Tibial artery (tissue), 4 donors: ENCODE measurements around the gene MMRN2.

ENCODE experiments used
- DNase-seq, 2 donors: peaks; one replicate each; pipeline ENCODE4 v3.0.0-alpha.2; 2019
- H3K27ac ChIP-seq, 2 donors: fragments of 200-600 bp; sonication (generic) in 1 of 2; 1 replicate in 1 of 2; 2 replicates in 1 of 2; pipeline ENCODE4 v1.5.1; 2018 to 2019; ENCODE audit warnings: mild to moderate bottlenecking in 1 of 2
- H3K27me3 ChIP-seq, 2 donors: fragments of 200-600 bp; sonication (generic) in 1 of 2; one replicate each; pipeline versions ENCODE4 v1.5.1 to v1.6.0; 2016 to 2019
- H3K36me3 ChIP-seq, 3 donors: fragments of 200-600 bp; sonication (generic) in 2 of 3; one replicate each; pipeline ENCODE4 v1.5.1; 2016 to 2019; ENCODE audit warnings: mild to moderate bottlenecking in 2 of 3
- H3K4me1 ChIP-seq, 4 donors: fragments of 200-600 bp; sonication (generic) in 2 of 4; 1 replicate in 3 of 4; 2 replicates in 1 of 4; pipeline ENCODE4 v1.5.1; 2016 to 2019
- H3K4me3 ChIP-seq, 2 donors: fragments of 200-600 bp; sonication (generic) in 1 of 2; 1 replicate in 1 of 2; 2 replicates in 1 of 2; pipeline ENCODE4 v1.5.1; 2018 to 2019; ENCODE audit warnings: mild to moderate bottlenecking in 2 of 2
- H3K9me3 ChIP-seq, 3 donors: fragments of 200-600 bp; sonication (generic) in 1 of 3; one replicate each; pipeline ENCODE4 v1.5.1; 2016 to 2019
- intact Hi-C: fragments of 100-400 bp; cut with DNase I; formaldehyde crosslinking; loops from one replicate; pipeline ENCODE4 v1.15.0; 2023; ENCODE audit warnings: low total_unique reads
- TF ChIP-seq, protein P1 (sequence below), 2 experiments: fragments of 200-600 bp in 1 of 2; fragments of 450-650 bp in 1 of 2; IDR thresholded peaks; one replicate each; pipeline ENCODE4 v1.5.1; 2017 to 2019; ENCODE audit warnings: antibody characterized with exemption in 2 of 2, mild to moderate bottlenecking in 1 of 2, moderate library complexity in 1 of 2

Gene MMRN2

DNA sequence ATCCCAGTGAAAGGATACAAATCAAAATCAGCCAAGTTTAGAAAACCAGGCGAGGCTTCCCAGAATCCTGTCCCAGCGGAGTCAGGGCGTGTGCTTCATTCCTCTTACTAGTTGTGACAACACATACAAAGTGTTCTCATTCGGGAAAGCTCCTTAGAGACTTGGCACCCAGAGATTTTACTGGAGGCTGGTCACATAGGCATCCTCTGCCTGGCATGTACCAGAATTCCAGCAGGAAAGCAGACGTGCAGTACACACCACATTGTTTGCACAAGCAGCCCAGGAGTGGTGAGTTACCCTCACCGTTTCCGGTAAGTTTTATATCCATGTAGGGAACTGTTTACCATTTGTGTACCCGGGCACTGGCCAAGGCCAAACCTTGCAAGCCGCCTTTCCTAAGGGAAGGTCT lies 34.9 kb downstream of the MMRN2 start:
- peaks cover 21 to 51% (median 33%) of the 10 kb centered on the region in 3 donors for H3K36me3 ChIP-seq

DNA sequence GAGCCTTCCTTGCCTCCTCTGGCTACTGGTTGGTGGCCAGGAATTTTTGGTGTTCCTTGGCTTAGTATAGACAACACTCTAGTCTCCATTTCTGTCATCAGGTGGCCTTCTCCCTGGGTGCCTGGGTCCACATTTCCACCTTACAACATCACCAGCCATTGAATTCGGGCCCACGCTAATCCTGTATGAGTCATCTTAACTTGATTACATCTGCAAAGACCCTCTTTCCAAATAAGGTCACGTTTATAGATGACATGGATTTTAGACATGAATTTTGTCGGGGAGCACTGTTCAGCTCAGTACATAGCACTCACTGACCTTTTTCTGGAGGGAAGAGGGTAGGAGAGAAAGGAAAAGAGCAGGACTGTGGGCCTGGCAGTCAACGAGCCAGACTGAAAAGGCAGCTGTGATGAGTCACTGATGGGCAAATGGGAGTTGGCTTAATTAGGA lies 39.4 kb downstream of the MMRN2 start:
- DNase-seq: no peak
- H3K36me3 ChIP-seq: peaks cover 49 to 84% (median 59%) of the 10 kb centered on the region in 3 donors
- intact Hi-C loops: no loop called here
- TF ChIP-seq, protein P1, sequence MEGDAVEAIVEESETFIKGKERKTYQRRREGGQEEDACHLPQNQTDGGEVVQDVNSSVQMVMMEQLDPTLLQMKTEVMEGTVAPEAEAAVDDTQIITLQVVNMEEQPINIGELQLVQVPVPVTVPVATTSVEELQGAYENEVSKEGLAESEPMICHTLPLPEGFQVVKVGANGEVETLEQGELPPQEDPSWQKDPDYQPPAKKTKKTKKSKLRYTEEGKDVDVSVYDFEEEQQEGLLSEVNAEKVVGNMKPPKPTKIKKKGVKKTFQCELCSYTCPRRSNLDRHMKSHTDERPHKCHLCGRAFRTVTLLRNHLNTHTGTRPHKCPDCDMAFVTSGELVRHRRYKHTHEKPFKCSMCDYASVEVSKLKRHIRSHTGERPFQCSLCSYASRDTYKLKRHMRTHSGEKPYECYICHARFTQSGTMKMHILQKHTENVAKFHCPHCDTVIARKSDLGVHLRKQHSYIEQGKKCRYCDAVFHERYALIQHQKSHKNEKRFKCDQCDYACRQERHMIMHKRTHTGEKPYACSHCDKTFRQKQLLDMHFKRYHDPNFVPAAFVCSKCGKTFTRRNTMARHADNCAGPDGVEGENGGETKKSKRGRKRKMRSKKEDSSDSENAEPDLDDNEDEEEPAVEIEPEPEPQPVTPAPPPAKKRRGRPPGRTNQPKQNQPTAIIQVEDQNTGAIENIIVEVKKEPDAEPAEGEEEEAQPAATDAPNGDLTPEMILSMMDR (IDR thresholded peaks at IDR 0.05): no peak
- peaks cover 0 to 35% (median 3%) of the 10 kb centered on the region in 4 donors for H3K4me1 ChIP-seq
- no peaks in the 10 kb centered on the region for H3K9me3 ChIP-seq
- H3K27me3 ChIP-seq: no peaks in the 10 kb centered on the region
- no peak overlapping the region for H3K4me3 ChIP-seq
- peak overlapping the region; percentile 60 to 82 for H3K27ac ChIP-seq

More for the DNA sequence above, 34.9 kb downstream of the MMRN2 start:
- Histone ChIP-seq H3K4me1 (peaks cover 0 to 54% (median 7%) of the 10 kb centered on the region in 4 donors), H3K27me3 (no peaks in the 10 kb centered on the region), H3K9me3 (no peaks in the 10 kb centered on the region), H3K27ac (peak overlapping the region; percentile 76 to 82), H3K4me3 (no peak overlapping the region)
- TF ChIP-seq, protein P1 (IDR thresholded peaks at IDR 0.05): no peak
- peak in 1 of 2 donors; percentile 84 for DNase-seq
- intact Hi-C loops: no loop called here

DNA sequence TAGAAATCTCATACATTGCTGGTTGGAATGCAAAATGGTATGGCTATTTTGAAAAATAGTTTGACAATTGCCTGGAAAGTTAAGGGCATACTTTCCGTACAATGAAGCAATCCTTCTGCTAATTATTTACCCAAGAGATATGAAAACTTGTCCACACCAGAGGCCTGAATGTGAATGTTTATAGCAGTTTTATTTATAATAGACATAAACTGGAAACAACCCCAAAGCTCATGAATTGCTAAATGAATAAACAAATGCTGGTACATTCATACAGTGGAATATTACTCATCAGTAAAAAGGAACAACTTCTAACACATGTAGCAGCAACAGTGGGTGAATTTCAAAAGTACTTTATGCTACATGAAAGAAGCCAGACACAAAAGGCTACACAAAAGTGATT lies 42.7 kb downstream of the MMRN2 start:
- intact Hi-C loops: no loop called here
- TF ChIP-seq, protein P1 (IDR thresholded peaks at IDR 0.05): no peak
- no peaks in the 10 kb centered on the region for H3K27me3 ChIP-seq
- H3K4me1 ChIP-seq: peaks cover 0 to 14% (median 3%) of the 10 kb centered on the region in 4 donors
- DNase-seq: no peak
- H3K36me3 ChIP-seq: peaks cover 39 to 65% (median 54%) of the 10 kb centered on the region in 3 donors
- peak overlapping the region in 1 of 2 donors; percentile 19 for H3K27ac ChIP-seq
- H3K9me3 ChIP-seq: no peaks in the 10 kb centered on the region
- H3K4me3 ChIP-seq: no peak overlapping the region

DNA sequence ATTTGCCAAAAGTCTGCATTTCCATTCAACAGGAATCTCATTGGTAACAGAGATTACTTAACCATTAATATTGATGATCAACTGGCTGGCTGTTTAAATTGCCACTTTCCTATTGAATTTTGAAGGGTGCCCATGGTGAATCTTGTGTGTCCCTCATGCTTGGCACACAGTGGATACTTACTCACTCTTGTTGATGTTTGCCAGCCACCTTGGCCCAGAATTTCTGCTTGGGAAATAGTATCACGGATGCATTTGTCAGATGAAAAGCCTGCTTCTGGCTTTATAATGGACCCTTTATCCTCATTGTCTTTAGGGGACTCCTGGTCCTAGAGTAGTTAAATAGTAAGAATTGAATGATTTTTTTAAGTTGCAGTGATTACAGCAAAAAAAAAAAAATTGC lies 52.0 kb downstream of the MMRN2 start:
- peak overlapping the region; percentile 52 to 57 for H3K27ac ChIP-seq
- no peaks in the 10 kb centered on the region for H3K27me3 ChIP-seq
- TF ChIP-seq, protein P1 (IDR thresholded peaks at IDR 0.05): no peak
- H3K36me3 ChIP-seq: peaks cover 12 to 47% (median 20%) of the 10 kb centered on the region in 3 donors
- no peak for DNase-seq
- peaks cover 0 to 25% (median 11%) of the 10 kb centered on the region in 4 donors for H3K4me1 ChIP-seq
- no peaks in the 10 kb centered on the region for H3K9me3 ChIP-seq
- no peak overlapping the region for H3K4me3 ChIP-seq
- intact Hi-C loops: no loop called here

DNA sequence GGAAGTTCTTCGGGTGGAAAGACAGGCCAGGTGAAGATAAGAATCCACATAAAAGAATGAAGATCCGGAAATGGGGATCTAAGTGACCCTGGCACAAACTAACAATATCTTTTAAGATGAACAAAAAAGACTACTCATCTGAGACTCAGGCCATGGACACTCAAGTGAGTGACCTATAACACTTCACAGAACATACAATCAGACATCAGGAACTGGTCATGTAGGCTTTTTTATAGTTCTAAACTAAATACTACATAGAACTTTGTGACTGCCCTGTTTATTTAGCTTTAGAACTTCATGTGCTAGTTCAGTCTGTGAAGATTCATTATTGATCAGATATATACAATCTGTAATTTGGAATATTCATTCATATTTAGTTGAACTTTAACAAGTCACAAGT lies 52.8 kb downstream of the MMRN2 start:
- TF ChIP-seq, protein P1 (IDR thresholded peaks at IDR 0.05): no peak
- Histone ChIP-seq H3K4me3 (no peak overlapping the region), H3K27ac (peak overlapping the region; percentile 52 to 57), H3K27me3 (no peaks in the 10 kb centered on the region), H3K9me3 (no peaks in the 10 kb centered on the region), H3K4me1 (peaks cover 0 to 25% (median 11%) of the 10 kb centered on the region in 4 donors), H3K36me3 (peaks cover 12 to 47% (median 20%) of the 10 kb centered on the region in 3 donors)
- DNase-seq: no peak
- intact Hi-C loops: no loop called here
